ENCODE results near the gene AJM1.

Gene AJM1

DNA sequence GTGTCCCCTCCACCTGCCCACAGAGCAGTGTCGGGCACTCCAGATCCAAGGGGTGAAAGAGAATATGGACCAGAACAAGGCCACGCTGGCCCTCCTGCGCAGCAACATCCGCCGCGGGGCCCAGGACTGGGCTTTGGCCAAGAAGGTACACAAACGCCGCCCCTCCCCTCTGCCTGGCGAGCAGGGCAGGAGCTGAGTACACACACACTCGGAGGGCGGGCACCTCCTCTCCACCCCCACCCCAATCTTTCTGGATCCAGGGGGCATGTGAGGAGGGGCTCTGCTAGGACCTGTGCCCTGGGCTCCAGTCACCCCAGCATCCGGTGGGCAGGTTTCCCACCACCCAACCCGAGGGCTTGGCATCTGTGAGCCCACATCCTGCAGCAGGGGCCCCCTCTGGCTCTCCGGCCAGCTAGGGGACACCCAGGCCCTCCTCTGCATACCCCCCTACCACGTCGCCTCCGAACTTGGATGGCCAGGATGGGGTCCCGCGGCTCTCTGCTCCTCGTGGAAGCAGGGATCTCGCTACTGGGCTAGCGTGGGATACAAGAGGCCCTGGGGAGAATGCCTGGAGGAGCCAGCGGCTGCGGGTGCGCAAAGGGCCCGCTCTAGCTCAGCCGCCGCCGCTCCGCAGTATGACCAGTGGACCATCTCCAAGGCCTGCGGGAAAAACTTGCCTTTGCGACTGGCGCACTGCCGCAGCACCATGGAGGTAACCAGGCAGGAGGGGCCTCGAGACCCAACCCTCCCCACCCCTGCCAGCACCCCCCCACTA is 43.0 kb upstream of the AJM1 start:
- peak overlapping the region; percentile 96 for H3K27ac ChIP-seq
- TF ChIP-seq, protein P1, sequence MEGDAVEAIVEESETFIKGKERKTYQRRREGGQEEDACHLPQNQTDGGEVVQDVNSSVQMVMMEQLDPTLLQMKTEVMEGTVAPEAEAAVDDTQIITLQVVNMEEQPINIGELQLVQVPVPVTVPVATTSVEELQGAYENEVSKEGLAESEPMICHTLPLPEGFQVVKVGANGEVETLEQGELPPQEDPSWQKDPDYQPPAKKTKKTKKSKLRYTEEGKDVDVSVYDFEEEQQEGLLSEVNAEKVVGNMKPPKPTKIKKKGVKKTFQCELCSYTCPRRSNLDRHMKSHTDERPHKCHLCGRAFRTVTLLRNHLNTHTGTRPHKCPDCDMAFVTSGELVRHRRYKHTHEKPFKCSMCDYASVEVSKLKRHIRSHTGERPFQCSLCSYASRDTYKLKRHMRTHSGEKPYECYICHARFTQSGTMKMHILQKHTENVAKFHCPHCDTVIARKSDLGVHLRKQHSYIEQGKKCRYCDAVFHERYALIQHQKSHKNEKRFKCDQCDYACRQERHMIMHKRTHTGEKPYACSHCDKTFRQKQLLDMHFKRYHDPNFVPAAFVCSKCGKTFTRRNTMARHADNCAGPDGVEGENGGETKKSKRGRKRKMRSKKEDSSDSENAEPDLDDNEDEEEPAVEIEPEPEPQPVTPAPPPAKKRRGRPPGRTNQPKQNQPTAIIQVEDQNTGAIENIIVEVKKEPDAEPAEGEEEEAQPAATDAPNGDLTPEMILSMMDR (conservative IDR thresholded peaks at IDR 0.05): no peak
- TF ChIP-seq ZFX (IDR thresholded peaks at IDR 0.05): 0 out of 2 replicates have a peak, but pooled peaks have one; percentile 12

GRCh38 chr9:136799854-136800657 is 42.2 kb upstream of the AJM1 start:
- TF ChIP-seq, protein P1 (conservative IDR thresholded peaks at IDR 0.05): no peak
- TF ChIP-seq ZFX (IDR thresholded peaks at IDR 0.05): no peak
- peak overlapping the region; percentile 96 for H3K27ac ChIP-seq

- peak overlapping the region; percentile 96; the same call in 1 of the 2 replicates for H3K27ac ChIP-seq
- TF ChIP-seq ZFX (IDR thresholded peaks at IDR 0.05): no peak
- TF ChIP-seq, protein P1 (conservative IDR thresholded peaks at IDR 0.05): no peak
Measured at GRCh38 chr9:136802321-136802720, 40.0 kb upstream of the AJM1 start.

DNA sequence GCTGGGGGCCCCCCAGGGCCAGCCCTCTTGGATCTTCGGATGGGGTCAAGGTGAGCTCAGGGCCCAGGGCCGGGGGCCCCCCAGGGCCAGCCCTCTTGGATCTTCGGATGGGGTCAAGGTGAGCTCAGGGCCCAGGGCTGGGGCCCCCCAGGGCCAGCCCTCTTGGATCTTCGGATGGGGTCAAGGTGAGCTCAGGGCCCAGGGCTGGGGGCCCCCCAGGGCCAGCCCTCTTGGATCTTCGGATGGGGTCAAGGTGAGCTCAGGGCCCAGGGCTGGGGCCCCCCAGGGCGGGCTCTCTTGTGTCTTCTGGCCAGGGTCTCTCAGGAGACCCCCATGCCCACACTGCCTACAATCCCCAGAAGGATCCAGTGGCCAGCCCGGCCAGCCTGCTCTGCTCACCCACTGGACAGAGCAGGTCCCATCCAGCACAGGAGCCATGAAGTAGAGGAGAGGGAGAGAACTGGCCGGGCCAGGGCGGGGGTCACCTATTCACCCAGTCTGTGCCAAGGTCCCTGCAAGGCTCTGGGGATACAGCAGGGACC is 39.2 kb upstream of the AJM1 start:
- peak overlapping the region; percentile 81 for H3K27ac ChIP-seq

- H3K27ac ChIP-seq: peak overlapping the region; percentile 81
- no peak for TF ChIP-seq ZFX (IDR thresholded peaks at IDR 0.05)
- TF ChIP-seq, protein P1 (conservative IDR thresholded peaks at IDR 0.05): no peak
Measured at GRCh38 chr9:136803551-136804508, 38.4 kb upstream of the AJM1 start.

DNA sequence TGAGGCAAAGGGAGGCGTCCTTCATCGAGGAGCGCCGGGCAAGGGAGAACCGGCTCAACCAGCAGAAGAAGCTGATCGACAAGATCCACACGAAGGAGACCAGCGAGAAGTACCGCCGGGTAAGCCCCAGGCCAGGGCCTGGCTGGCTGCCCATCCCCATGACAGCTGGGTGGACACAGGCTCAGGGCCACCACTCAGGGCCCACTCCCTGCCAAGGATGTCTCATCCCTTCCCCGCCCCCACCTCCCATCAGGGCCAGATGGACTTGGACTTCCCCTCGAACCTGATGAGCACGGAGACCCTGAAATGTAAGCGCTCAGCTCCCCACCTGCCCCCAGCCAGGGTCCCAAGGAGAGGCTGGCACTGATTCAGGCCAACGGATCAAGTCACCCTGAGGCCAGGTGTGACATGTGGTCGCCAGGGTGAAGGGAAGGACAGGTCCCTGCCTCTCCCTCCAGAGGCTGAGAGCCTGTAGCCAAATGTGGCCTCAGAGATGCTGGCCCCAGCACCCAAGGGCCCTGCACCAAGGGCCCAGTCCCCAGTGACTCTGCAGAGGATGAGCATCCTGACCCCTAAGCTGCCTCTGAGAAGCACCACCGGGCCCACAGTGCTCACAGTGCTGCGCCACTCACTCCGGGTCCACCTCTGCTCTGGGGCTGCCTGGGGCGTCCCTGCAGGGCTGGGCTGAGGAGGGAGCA is 37.6 kb upstream of the AJM1 start:
- peak overlapping the region; percentile 81 for H3K27ac ChIP-seq
- TF ChIP-seq, protein P1 (conservative IDR thresholded peaks at IDR 0.05): no peak
- no peak for TF ChIP-seq ZFX (IDR thresholded peaks at IDR 0.05)
